Camera-type eye (tissue), 1 donor: Measurements from ENCODE around the gene EFL1. TPM values are rescaled to one million over a fixed set of nuclear protein-coding genes. Genes with fewer than 3 reads are reported as not detected.

ENCODE experiments used
- total RNA-seq: library from RNA; depleted of rRNA; stranded (reverse); fragments of >200 nt; gene quantifications from one replicate; pipeline ENCODE4 v1.2.3, GENCODE V29; 2014

Gene EFL1
- 33.4 TPM for total RNA-seq

GRCh38 chr15:82262422-82263026 lies at the start of gene EFL1, which contains the start of gene SAXO2:
Gene EFL1, minus strand, starts transcription at chr15:82262734. Its CDS starts 956 bp downstream, at chr15:82261778.
Gene SAXO2, plus strand, starts transcription at chr15:82262818. Its CDS starts 62 bp downstream, at chr15:82262880.

Other genes starting within 250 kb of the EFL1 start
- gene MEX3B, start 216.7 kb downstream of the EFL1 start, total RNA-seq, result 22.9 TPM
- 12.1 TPM for gene SAXO2, start 84 bp upstream of the EFL1 start, total RNA-seq
- gene GOLGA6L10, start 86.7 kb upstream of the EFL1 start, total RNA-seq, result 5.0 TPM
- 14.8 TPM for gene GOLGA6L9, start 167.1 kb upstream of the EFL1 start, total RNA-seq